Heart left ventricle (tissue), 16 donors: Measurements from ENCODE around the gene SPEF1. TPM values are rescaled to one million over a fixed set of nuclear protein-coding genes. Genes with fewer than 3 reads are reported as not detected.

Experiments
- ATAC-seq, 4 donors: fragments of 200-7000 bp; cut with Tn5 transposase; one replicate each; pipeline ENCODE4 v1.9.1; 2020 to 2022; ENCODE audit warnings: moderate library complexity in 4 of 4, mild to moderate bottlenecking in 3 of 4, moderate number of reproducible peaks in 1 of 4
- DNase-seq, 5 donors: peaks; one replicate each; pipeline ENCODE4 v3.0.0-alpha.2; 2020
- H3K27ac ChIP-seq, 12 donors: fragments of 200-600 bp; sonication (generic) in 4 of 12; one replicate each; pipeline versions ENCODE4 v1.5.0 to v1.8.0; 2016 to 2022; ENCODE audit warnings: mild to moderate bottlenecking in 2 of 12
- H3K27me3 ChIP-seq, 9 donors: fragments of 200-600 bp; sonication (generic) in 2 of 9; one replicate each; pipeline versions ENCODE4 v1.5.1 to v1.8.0; 2016 to 2022; ENCODE audit warnings: mild to moderate bottlenecking in 3 of 9
- H3K36me3 ChIP-seq, 9 donors: fragments of 200-600 bp; sonication (generic) in 2 of 9; one replicate each; pipeline versions ENCODE4 v1.5.0 to v1.8.0; 2018 to 2022; ENCODE audit warnings: mild to moderate bottlenecking in 2 of 9
- H3K4me1 ChIP-seq, 12 donors: fragments of 200-600 bp; sonication (generic) in 4 of 12; one replicate each; pipeline versions ENCODE4 v1.5.0 to v1.8.0; 2016 to 2022; ENCODE audit warnings: mild to moderate bottlenecking in 3 of 12
- H3K4me3 ChIP-seq, 12 donors: fragments of 200-600 bp; sonication (generic) in 4 of 12; one replicate each; pipeline versions ENCODE4 v1.5.0 to v1.8.0; 2017 to 2022; ENCODE audit warnings: mild to moderate bottlenecking in 9 of 12, moderate library complexity in 4 of 12
- H3K9me3 ChIP-seq, 12 donors: fragments of 200-600 bp; sonication (generic) in 4 of 12; one replicate each; pipeline versions ENCODE4 v1.5.0 to v1.8.0; 2016 to 2022; ENCODE audit warnings: mild to moderate bottlenecking in 1 of 12
- POLR2A ChIP-seq, 2 donors: fragments of 450-650 bp; IDR thresholded peaks; one replicate each; pipeline ENCODE4 v1.6.1; 2017; ENCODE audit warnings: antibody characterized with exemption in 2 of 2, mild to moderate bottlenecking in 2 of 2, moderate library complexity in 2 of 2
- WGBS, 4 donors: extraction: QIAGEN DNeasy Blood & Tissue Kit in 2 of 4; methylation state at CpG; one replicate each; pipeline versions ENCODE4 v1.1.5 to v1.1.7; 2013 to 2018; 5-methylcytosine and 5-hydroxymethylcytosine counted together
- intact Hi-C, 10 donors: fragments of 100-400 bp; cut with DNase I; formaldehyde crosslinking; loops; one replicate each; pipeline versions ENCODE4 v1.11.1 to v1.14.2; 2022
- polyA plus RNA-seq, 2 donors: library from polyadenylated mRNA; stranded (reverse); fragments of 200-250 nt; gene quantifications; one replicate each; pipeline ENCODE4 v1.2.3, GENCODE V29; 2013
- total RNA-seq, 9 donors: library from RNA; depleted of rRNA in 2 of 9; stranded (reverse); fragments of >200 nt in 2 of 9; fragmentation: NEBNext Ultra II Directional in 3 of 9; extraction: Animal tissue kit (Norgen Biotek cat#: 25700) in 3 of 9; gene quantifications; one replicate each; pipeline versions ENCODE4 v1.1.0 to v1.2.4, GENCODE V29; 2016 to 2023
- TF ChIP-seq, protein P1 (sequence below), 12 donors: fragments of 200-600 bp; sonication (generic) in 4 of 12; IDR thresholded peaks; one replicate each; pipeline versions ENCODE4 v1.5.0 to v1.8.0; 2018 to 2022; ENCODE audit warnings: antibody characterized with exemption in 12 of 12, mild to moderate bottlenecking in 5 of 12
- donor health status: ischemic (EF 13 %, LVEDD 7.1; RV severe dilation, severe dysfunction).
- donor health status: healthy with polysubstance abuse.
- donor health status: DM: no; HTN: yes; CAD: no.
- donor health status: DM: no; HTN: no; CAD: no.
- donor health status: ischemic (EF 25% LVEDD 6.9; RV normal size, moderate dysfunction).
- donor health status: ischemic (EF 25% LVEDD 5.7; RV mildly dilated, moderate dysfunction).
- donor health status: healthy.
- donor health status: DM: yes; HTN: yes; CAD: no.
- donor health status: ischemic (EF 35%, LVEDD 5.7; RV mildly dilated, moderate dysfunction).
- donor health status: nonischemic (EF 11% LVEDD 7.7; RV severe dilation, severe dysfunction).
- donor health status: DM: yes; HTN: yes; CAD: no.
- donor health status: PGD.
- donor health status: ischemic (EF 29% LVEDD 5.4; RV normal size, mild dysfunction).
- donor health status: nonischemic (EF 23%, LVEDD 6.1; RV moderate dilation, normal function).

The SPEF1 gene
- total and polyA plus RNA-seq, 11 donors: 0.11 to 0.65 (median 0.19) TPM; not detected in 5

DNA sequence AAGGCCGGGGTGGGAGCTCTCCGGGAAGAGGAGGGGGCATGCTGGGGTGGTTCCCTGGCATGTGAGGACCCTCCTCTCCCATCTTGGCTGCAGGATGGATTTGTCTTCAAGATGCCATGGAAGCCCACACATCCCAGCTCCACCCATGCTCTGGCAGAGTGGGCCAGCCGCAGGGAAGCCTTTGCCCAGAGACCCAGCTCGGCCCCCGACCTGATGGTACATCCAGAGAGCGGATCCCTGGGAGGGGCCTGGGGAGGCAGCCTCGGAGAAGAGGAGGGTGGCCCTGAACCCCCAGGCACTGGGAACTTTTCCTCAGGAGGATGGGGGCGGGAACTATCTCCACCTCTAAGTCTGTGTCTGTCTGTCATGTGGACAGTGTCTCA is 19.6 kb upstream of the SPEF1 start:
- Histone ChIP-seq H3K27ac (no peak overlapping the region), H3K4me3 (no peak overlapping the region), H3K36me3 (peaks cover 0 to 74% (median 27%) of the 10 kb centered on the region in 9 donors), H3K9me3 (no peaks in the 10 kb centered on the region), H3K27me3 (no peaks in the 10 kb centered on the region), H3K4me1 (peaks cover 0 to 59% (median 13%) of the 10 kb centered on the region in 12 donors)
- intact Hi-C loops: no loop called here
- TF ChIP-seq, protein P1, sequence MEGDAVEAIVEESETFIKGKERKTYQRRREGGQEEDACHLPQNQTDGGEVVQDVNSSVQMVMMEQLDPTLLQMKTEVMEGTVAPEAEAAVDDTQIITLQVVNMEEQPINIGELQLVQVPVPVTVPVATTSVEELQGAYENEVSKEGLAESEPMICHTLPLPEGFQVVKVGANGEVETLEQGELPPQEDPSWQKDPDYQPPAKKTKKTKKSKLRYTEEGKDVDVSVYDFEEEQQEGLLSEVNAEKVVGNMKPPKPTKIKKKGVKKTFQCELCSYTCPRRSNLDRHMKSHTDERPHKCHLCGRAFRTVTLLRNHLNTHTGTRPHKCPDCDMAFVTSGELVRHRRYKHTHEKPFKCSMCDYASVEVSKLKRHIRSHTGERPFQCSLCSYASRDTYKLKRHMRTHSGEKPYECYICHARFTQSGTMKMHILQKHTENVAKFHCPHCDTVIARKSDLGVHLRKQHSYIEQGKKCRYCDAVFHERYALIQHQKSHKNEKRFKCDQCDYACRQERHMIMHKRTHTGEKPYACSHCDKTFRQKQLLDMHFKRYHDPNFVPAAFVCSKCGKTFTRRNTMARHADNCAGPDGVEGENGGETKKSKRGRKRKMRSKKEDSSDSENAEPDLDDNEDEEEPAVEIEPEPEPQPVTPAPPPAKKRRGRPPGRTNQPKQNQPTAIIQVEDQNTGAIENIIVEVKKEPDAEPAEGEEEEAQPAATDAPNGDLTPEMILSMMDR (IDR thresholded peaks at IDR 0.05): no peak
- TF ChIP-seq POLR2A (IDR thresholded peaks at IDR 0.05): no peak
- no peak for ATAC-seq
- DNase-seq: peak in 2 of 5 donors; percentile 14 to 16
- 90 to 97% (median 94%) methylated on average over 8 of the region's 8 CpGs for WGBS, 4 donors

DNA sequence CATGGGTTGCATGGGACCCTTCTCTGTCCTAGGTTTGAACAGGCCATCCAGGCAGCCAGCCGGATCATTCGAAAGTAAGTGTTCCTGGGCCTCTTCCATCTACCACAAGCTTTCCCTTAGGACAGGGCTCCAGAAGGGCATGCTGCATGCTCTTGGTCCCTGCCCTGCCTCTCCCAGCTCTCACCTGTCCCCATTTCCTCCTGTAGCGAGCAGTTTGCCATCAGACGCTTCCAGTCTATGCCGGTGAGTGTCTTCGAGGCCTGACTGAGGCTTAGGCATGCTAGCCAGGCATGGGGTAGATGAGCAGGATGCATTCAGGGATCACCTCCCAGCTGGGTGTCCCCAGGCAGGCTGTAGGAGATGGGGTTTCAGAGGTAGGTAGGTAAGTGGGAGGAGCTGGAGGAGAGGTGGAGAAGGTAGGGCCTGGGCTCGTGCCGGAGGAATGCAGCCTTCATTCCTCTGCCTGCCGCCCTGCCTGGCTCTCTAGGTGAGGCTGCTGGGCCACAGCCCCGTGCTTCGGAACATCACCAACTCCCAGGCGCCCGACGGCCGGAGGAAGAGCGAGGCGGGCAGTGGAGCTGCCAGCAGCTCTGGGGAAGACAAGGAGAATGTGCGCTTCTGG is 19.1 kb upstream of the SPEF1 start:
- Histone ChIP-seq H3K4me1 (peaks cover 0 to 56% (median 10%) of the 10 kb centered on the region in 12 donors), H3K4me3 (no peak overlapping the region), H3K27ac (no peak overlapping the region), H3K9me3 (no peaks in the 10 kb centered on the region), H3K27me3 (no peaks in the 10 kb centered on the region), H3K36me3 (peaks cover 0 to 70% (median 27%) of the 10 kb centered on the region in 9 donors)
- intact Hi-C loops: no loop called here
- 92 to 95% (median 93%) methylated on average over 18 of the region's 18 CpGs for WGBS, 4 donors
- TF ChIP-seq POLR2A (IDR thresholded peaks at IDR 0.05): no peak
- TF ChIP-seq, protein P1 (IDR thresholded peaks at IDR 0.05): no peak
- ATAC-seq (no peak), DNase-seq (peak in 2 of 5 donors; percentile 19)

DNA sequence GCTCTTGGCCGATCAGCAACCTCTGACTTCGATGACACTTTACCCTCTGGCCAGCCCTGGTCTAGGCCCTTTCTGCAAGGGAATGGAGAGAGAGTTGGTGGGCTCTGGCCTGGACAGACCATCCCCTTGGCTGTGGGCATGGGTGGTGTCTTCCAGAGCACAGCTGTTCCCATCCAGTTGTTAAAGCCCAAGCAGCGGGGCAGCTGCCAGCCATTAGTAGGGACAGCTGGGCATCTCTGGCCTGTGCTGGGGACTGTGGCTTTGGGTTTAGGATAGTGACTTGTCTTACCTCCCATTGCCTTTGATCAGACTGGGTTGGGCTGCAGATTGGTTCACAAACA is 17.6 kb upstream of the SPEF1 start:
- Histone ChIP-seq H3K9me3 (no peaks in the 10 kb centered on the region), H3K4me3 (no peak overlapping the region), H3K27me3 (no peaks in the 10 kb centered on the region), H3K27ac (peak overlapping the region in 1 of 12 donors; percentile 81), H3K36me3 (peaks cover 0 to 55% (median 27%) of the 10 kb centered on the region in 9 donors), H3K4me1 (peaks cover 0 to 51% (median 14%) of the 10 kb centered on the region in 12 donors)
- TF ChIP-seq, protein P1 (IDR thresholded peaks at IDR 0.05): no peak
- TF ChIP-seq POLR2A (IDR thresholded peaks at IDR 0.05): no peak
- 93 to 96% (median 94%) methylated on average over 3 of the region's 3 CpGs for WGBS, 4 donors
- peak in 1 of 5 donors; percentile 10 for DNase-seq
- intact Hi-C loops: no loop called here
- no peak for ATAC-seq

DNA sequence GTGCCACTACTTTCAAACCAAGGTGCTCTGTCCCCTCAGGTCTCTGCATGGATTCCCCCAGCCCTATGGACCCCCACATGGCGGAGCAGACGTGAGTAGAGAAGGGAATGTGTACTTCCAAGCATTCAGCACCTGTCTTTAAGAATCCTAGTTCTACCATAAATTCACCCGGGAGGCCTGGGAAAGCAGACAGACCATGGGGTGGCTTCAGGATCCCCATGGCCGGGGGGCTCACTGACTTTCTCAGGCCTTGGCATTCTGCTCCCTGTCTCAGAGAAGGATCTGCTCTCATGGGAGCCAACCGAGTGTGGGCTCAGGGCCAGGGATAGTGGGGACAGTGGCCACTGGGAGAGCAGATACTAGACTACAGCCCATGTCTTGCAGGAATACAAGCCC is 17.1 kb upstream of the SPEF1 start:
- peak overlapping the region in 2 of 12 donors; percentile 42 to 81 for H3K27ac ChIP-seq
- intact Hi-C loops: no loop called here
- peaks cover 0 to 50% (median 26%) of the 10 kb centered on the region in 9 donors for H3K36me3 ChIP-seq
- DNase-seq (peak in 1 of 5 donors; percentile 17), ATAC-seq (no peak)
- TF ChIP-seq, protein P1 (IDR thresholded peaks at IDR 0.05): no peak
- TF ChIP-seq POLR2A (IDR thresholded peaks at IDR 0.05): no peak
- H3K9me3 ChIP-seq: no peaks in the 10 kb centered on the region
- H3K27me3 ChIP-seq: no peaks in the 10 kb centered on the region
- WGBS, 4 donors: 76 to 82% (median 78%) methylated on average over 5 of the region's 5 CpGs
- H3K4me3 ChIP-seq: peak overlapping the region in 1 of 12 donors; percentile 83
- peaks cover 0 to 51% (median 14%) of the 10 kb centered on the region in 12 donors for H3K4me1 ChIP-seq
